Kasumi-1 (cell line): ENCODE results near the gene FAXC.
"Not testable (repeated sequence)": the region's sequence is repeated elsewhere in the genome, so short reads cannot be mapped to it uniquely, and the experiment has no call there.

Experiments
- DNase-seq, 2 experiments: peaks; one replicate each; lab custom pipeline; 2025; lab: John Stamatoyannopoulos, UW

Gene FAXC

DNA sequence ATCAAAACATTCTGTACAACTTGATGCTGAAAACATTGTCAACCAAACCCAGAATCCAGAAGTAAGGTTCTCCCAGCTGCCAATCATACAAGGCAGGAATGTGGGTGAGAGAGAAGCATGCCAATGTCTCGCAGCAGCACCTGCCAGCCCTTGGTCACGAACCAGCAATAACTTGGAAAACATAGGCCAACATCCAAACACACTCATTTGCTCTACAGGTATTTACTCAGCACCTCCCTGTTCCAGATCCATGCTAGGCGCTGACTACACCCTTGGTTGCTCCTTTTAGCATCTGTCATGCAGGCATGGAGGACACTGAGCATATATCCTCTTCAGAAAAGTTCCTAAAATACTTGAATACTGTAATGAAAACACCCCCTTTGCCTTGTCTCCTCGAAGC is 63.6 kb downstream of the FAXC start:
- DNase-seq: no peak

DNA sequence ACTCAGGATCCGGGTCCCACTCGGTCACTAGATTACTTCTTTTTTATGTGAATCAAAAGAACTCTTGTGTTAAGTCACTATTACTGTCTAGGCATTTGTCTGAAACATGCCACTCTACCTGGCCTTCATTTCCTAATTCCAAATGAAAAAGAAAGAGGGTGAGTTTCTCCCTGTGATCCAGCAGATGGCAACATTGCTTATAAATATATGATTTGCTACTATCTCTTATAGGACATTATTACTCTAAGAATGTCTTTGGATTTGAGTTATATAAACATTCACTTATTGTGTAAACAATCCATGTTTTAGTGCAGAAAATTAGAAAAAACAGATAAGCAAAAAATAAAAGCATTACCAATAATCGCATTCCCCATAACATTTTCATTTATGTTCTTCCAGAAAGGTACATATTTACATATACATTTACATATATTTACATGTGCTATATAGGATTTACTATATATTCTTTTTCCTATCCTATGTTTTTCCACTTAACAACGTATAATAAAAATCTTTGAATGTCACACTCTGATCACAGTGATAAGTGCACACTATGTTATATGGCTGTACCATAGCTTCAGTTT is 66.9 kb downstream of the FAXC start:
- peak; percentile 56 to 61 for DNase-seq

GRCh38 chr6:99276747-99277146 is 72.7 kb downstream of the FAXC start:
- DNase-seq: no peak

DNA sequence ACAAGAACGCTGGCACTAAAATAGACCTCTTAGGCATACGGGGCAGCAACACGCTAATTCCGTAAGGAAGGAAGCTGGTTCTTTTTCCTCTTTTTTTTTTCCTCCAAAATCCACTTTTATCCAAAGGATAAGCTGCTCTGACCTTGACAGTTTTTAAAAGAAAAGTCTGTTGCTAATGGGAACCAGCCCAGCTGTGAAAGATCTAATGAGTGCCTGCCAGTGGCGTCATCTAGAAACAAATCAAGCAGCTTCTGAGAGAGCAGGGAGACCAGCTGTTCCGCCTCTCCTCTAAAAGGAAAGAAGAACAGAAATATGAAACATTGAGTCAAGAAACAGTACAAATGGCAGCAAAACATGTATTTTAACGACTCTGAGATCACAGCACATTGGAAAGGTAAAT is 78.6 kb downstream of the FAXC start:
- no peak for DNase-seq

DNA sequence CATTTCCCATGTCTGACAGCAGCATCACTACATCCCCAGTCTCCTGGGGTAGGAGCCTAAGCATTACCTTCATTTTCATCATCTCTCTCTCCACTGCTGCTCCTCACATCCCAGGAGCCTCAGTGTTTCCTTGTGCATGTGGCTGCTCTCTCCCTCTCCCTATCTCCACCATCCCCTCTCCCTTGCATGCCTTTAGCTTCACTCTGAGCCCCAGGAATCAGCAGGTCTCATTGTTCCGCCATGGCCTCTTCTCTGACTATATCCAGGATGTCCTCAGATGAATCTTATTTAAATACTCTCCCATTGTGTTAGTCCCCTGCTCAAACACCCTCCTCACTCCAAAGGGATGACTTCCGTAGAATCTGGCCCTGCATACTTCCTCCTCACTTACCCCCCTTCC is 79.4 kb downstream of the FAXC start:
- no peak for DNase-seq

DNA sequence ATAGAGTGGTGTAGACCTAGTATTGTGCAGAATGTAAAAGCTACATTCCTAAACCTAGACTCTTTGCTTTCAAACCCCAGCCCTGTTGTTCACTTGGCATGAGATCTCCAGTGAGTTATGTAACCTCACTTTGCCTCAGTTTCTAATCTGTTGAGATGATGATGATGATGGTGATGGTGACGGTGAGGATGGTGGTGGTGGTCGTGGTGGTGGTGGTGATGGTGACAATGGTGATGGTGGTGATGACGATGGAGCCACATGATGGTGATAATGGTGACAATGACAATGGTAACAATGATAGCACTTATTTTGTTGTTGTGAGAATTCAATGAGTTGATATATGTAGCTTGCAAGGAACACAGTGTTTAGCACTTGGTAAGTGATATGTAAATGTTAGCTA is 80.3 kb downstream of the FAXC start:
- DNase-seq: no peak

DNA sequence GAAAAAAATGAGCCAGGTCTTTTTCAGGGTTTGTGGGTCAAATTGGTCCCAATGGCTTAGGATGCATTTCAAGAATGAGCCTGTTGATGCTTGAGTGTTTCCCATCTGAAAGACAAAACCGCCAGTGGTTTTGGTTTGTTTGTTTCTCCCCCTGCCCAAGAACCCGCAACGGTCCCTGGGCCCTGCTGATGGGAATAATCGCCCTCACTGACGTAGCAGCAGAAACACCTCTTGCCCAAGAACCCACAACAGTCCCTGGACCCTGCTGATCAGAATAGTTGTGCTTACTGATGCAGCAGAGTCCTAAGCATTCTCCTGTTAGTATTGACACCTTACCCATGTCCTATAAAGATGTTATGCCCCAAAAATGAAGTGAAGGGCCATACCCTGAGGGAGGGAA is 82.5 kb downstream of the FAXC start:
- not testable (repeated sequence) for DNase-seq

DNA sequence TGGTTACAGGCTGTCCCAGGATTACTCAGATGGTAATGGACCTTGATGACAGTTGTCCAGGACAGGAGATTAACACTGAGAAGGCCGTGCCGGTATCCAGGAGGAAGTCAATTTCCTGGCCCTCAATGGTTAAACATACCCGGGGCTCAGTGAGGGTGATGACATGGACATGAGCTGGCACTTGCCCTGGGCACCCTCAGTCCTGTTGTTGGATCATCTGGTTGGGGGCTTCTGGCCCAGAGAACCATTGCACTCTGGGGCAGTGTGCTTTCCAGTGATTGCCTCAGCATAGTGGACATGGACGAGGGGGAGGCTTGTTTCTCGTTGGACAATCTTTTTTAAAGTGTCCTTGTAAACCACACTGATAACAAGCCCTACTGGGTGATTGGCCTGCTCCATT is 84.0 kb downstream of the FAXC start:
- not testable (repeated sequence) for DNase-seq

- no peak for DNase-seq
These were observed 94.6 kb downstream of the FAXC start for GRCh38 chr6:99254616-99255550.

- DNase-seq: no peak
These were observed 96.2 kb downstream of the FAXC start for GRCh38 chr6:99253271-99253670.

GRCh38 chr6:99252421-99252820 is 97.1 kb downstream of the FAXC start:
- DNase-seq: no peak

DNA sequence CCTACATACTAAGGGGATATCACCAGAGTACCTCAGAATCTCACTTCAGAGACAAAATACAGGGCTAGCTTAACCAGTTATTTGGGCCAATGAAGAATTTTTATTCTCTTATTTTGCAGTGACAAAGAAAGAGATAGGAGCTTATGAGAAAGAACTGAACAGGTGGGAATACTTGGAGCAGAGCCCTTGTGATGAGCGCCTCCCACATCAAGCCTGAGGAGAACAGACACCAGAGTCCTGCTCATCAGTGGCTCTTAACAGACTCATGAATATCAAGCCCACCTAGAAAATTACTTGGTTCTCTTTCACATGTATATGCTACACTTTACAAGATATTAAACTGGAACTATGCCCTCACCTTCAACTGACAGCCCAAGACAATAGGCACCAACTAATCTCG is 99.0 kb downstream of the FAXC start:
- no peak for DNase-seq

DNA sequence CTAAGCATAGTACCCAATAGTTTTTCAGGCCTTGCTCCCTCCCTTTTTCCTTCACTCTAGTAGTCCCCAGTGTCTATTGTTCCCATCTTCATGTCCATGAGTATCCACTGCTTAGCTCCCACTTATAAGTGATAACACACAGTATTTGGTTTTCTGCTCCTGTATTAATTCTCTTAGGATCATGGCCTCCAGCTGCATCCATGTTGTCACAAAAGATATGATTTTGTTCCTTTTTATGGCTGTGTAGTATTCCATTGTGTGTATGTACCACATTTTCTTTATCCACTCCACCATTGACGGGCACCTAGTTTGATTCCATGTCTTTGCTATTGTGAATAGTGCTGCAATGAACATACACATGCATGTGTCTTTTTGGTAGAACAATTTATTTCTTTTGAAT is 102.9 kb downstream of the FAXC start:
- DNase-seq: no peak

DNA sequence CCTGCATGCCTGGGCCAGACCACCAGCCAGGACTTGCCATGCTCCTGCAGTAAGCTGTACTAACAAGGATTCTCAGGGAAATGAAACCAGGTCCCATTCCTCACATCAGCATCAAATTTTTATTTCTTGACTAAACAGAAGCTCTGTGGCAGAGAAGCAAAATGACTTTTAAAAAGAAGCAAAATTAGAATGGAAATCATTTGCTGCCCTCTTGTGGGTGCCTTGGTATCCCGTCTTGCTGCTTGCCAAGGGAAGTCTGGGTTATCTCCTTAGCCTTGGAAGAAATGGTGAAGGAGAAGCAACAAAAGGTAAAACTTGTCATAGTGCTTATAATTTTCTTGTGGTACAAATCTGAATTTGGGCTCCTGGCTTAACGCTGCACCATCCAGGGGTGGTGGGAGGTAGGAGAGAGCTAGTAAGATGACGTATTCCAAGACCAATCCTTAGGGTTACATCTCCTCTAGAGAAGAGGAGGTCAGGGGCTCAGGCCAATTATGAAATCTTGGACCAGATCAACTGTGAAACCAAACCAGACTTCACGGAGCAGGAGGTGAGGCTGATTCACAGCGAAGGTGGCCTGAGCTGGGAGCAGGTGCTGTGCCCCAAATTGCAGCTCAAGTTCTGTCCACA is 107.5 kb downstream of the FAXC start:
- peak; percentile 63 to 86 for DNase-seq

- no peak for DNase-seq
These were observed 113.5 kb downstream of the FAXC start for GRCh38 chr6:99236010-99236409.

DNA sequence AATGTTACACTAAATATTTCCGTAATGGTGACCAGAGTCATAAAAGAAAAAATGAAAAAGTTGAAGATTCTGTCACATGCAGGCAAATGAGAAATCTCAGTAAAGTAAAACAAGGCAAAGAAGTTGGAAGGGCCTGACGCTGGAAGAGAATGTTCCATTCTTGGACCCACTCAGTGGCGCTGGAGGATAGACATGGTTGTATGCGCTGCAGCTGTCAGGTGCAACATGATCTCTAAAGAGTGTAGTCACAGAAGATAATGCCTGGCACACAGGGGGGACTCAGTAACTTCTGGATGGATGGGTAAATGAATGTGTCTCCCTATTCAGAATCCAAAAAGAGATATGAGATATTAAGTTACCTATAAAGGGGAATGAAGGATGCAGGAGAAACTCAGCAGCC is 116.3 kb downstream of the FAXC start:
- DNase-seq: no peak

- no peak for DNase-seq
These were observed 117.4 kb downstream of the FAXC start for GRCh38 chr6:99232056-99232455.

DNA sequence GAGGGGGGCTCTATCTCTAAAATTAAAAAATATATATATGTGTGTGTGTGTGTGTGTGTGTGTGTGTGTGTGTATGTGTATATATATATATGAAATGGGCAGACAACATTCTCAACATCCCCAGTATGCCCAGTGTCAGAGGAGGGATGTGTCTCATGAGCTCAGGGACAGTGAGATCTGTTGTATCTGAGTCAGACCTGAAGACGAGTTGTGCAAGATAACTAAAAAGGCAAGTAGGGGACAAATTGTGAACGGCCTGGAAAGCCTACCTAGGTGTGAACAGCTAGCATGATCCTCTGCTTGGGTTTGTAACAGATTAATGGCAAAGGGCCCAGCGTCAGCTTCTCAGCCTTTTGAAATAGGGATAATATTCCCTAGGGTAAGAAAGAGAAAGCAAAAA is 124.3 kb downstream of the FAXC start:
- DNase-seq: no peak
